ENCODE measurements around the gene DPYD.

- TF ChIP-seq ELF1 (IDR thresholded peaks at IDR 0.05) (no peak), FOXM1 (IDR thresholded peaks at IDR 0.05; ENCODE audit: low read depth) (no peak)
Observed at GRCh38 chr1:97833881-97834280, 87.0 kb downstream of the DPYD start.
